GM18502 (cell line): ENCODE results near the gene ALDH1L1.

Experiments
- ATAC-seq: cut with Tn5 transposase; IDR thresholded peaks from one replicate; pipeline ENCODE4 v1.9.1; 2021; ENCODE audit warnings: mild to moderate bottlenecking; ENCODE audit not compliant: unreplicated experiment, poor library complexity

ALDH1L1 gene

GRCh38 chr3:126180477-126181397 lies at the start of gene ALDH1L1:
TSS of gene ALDH1L1 (minus strand) at chr3:126180586. CDS start at chr3:126160979, 19,607 bp downstream.
- no peak for ATAC-seq

GRCh38 chr3:126226374-126226773 lies 46.0 kb upstream of the ALDH1L1 start:
- ATAC-seq: no peak

DNA sequence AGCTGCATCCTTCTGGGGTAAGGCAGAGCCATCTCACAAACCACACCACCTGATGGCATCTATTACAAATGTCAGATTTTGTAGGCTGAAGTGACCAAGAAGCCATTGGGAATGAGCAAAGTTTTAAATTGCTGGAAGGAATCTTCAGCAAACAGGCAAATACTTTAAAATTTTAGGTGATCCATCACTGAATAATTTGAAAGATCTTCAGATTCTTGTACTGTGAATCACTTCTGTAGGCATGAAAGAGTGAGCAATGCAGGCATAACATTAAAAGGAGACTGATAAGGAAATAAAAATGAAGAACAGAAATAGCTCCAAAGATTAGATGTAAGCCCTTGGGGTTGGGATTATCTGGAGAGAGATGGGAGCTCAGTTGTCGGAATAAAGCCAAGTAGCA lies 36.0 kb upstream of the ALDH1L1 start:
- no peak for ATAC-seq

DNA sequence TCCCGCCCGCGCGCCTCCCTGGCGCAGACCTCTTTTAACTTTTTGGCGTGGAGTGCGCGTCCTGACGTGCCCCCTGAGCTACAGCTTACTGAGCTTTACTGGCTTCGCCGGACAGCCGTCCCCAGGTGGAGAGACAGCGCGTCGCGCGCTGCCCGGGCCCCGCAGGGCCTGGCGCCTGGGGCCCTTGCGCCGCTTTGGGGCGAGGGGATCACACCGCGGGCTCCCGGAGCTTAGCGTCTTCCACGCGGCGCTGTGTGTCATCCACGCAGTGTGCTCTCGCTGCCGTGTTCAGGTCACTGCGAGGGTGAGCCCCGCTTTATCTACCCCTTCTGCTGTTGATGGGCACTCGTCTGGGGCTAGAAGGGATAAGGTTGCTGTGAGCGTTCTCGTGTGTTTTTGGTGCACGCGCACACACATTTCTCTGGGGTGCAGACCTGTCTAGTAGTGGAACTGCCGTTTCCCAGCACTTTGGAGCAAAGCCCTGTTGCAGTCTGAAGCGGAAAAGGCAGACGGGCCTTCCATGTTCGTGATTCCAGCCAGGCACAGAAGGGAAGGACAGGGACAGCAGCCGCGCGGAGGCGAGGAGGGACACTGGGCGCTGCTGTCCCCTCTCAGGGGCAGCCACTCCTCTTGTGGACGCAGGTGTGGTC lies 33.1 kb upstream of the ALDH1L1 start:
- ATAC-seq: no peak

- no peak for ATAC-seq
These were observed 32.4 kb upstream of the ALDH1L1 start for GRCh38 chr3:126212620-126213378.

GRCh38 chr3:126212250-126212619 lies 31.8 kb upstream of the ALDH1L1 start:
- ATAC-seq: no peak

GRCh38 chr3:126211569-126211968 lies 31.2 kb upstream of the ALDH1L1 start:
- no peak for ATAC-seq

GRCh38 chr3:126210606-126211005 lies 30.2 kb upstream of the ALDH1L1 start:
- no peak for ATAC-seq

GRCh38 chr3:126209741-126210140 lies 29.4 kb upstream of the ALDH1L1 start:
- no peak for ATAC-seq

GRCh38 chr3:126208606-126209256 lies 28.3 kb upstream of the ALDH1L1 start:
- no peak for ATAC-seq

- ATAC-seq: no peak
These were observed 27.8 kb upstream of the ALDH1L1 start for GRCh38 chr3:126208182-126208581.

DNA sequence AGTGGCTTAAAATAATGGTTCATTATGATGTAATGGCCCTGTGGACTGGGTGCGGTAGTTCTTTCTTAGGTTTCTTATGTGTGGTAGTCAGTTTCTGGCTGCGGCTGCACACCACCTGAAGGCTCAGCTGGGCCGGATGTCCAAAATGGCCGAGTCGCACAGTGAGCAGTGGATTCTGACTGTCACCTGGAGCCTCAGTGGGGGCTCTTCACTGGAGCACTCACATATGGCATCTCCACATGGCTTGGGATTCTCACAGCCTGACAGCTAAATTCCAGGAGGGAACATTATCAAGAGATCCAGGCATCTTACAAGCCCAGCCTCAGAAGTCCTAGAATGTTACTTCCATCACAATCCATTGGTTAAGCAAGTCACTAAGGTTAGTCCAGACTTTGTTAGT lies 26.8 kb upstream of the ALDH1L1 start:
- ATAC-seq: no peak

- ATAC-seq: no peak
These were observed 25.6 kb upstream of the ALDH1L1 start for GRCh38 chr3:126205717-126206655.

DNA sequence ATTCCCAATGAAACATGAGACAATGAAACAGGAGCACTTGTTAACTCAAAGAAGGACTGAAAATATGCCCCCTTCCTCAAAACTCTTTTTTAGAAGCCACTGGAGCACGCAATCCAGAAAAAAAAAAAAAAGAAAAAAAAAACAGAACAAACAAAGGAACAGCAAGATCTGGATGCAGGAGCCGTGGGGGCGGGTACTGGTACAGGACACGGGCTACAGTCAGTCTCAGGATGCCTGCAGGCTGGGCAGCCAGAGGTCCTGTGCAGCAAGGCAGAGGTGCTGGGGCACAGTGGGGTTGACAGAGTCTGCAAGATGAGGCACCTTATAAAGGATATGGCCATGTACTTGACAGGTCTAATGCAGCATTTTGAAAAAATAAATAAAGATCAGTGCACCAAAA lies 22.3 kb upstream of the ALDH1L1 start:
- ATAC-seq: no peak

DNA sequence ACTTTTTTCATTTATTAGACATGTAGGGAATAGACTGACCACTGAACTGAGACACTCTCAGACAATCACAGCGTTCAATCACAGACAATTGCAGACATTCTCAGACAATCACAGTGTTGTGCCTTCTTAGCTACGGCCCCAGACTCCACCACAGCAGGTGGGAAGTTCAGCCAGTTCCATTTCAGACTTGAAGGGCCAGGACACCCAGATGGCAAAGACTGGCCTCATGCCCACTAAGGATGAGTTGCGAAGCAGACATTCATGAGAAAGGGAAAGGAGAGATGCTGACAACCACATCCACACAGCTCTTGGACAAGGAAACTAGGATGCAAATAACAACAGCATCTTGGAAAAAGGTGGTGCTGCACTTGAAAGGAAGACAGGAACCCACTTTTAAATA lies 21.9 kb upstream of the ALDH1L1 start:
- ATAC-seq: no peak

GRCh38 chr3:126201168-126201567 lies 20.8 kb upstream of the ALDH1L1 start:
- no peak for ATAC-seq

DNA sequence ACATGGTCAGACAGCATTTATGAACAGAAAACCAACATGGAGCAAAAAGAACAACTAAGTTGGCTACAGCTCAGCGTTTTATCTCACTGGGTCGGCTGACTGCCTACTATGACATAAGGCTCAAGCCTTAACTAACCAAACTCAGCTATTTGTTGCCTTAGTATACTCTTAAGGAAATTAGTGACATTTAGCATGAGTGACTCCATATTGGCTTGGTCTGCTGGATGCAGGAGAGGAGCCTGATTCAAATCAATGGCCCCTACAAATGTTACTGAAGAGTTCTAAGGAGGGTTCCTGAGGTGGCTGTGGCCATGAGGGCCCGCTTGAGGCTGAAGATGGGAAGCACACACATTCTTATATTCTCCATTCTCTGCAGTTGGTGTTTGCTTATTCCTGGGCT lies 20.1 kb upstream of the ALDH1L1 start:
- ATAC-seq: no peak

GRCh38 chr3:126199256-126199655 lies 18.9 kb upstream of the ALDH1L1 start:
- no peak for ATAC-seq

DNA sequence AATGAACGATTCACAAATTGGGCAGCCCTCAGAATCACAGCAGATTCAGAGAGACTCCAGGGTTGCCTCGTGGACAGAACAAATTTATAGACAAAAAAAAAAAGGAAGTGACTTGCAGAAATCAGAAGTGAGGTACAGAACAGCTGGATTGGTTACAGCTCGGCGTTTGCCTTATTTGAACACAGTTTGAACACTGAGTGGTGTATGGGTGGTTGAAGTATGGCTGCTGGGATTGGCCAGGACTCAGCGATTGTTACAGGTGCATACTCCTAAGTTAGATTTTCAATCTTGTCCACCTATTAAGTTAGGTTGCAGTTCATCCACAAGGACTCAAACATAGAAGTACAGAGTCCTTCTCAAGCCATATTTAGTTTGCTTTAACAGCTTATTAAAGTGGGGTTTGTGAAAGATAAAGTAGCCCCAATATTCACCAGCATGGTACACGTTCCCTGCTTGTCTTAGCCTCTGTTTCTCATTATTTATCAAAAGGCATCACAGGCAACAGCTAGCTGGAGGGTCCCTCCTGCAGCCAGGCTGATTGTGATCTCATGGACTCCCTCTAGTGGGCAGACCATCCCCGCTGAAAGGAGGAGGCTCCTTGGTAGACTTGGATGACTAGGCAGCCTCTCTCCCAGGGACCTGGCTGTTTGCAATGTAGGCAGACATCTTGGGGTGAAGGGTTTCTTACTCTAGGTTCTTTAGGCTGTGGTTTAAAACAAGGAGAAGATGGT lies 17.6 kb upstream of the ALDH1L1 start:
- ATAC-seq: no peak
